Adipocyte (in vitro differentiated cells): ENCODE data around the gene ME3.

Experiments used
- DNase-seq: peaks from one replicate; pipeline ENCODE4 v3.0.0-alpha.2; 2015; ENCODE audit warnings: low read depth
- H3K27me3 ChIP-seq: replicated peaks from 2 replicates; pipeline ENCODE4 v1.7.0; 2013; ENCODE audit warnings: mild to moderate bottlenecking, low read length, moderate library complexity; ENCODE audit not compliant: control insufficient read depth, insufficient read depth
- H3K36me3 ChIP-seq: 2 replicates; pipeline ENCODE4 v1.7.0; 2013; ENCODE audit warnings: low read length, mild to moderate bottlenecking, moderate library complexity; ENCODE audit not compliant: control insufficient read depth, insufficient read depth, severe bottlenecking
- H3K4me1 ChIP-seq: 2 replicates; pipeline ENCODE4 v1.7.0; 2013; ENCODE audit warnings: mild to moderate bottlenecking, low read length, moderate library complexity; ENCODE audit not compliant: control insufficient read depth, insufficient read depth
- H3K4me3 ChIP-seq: 2 replicates; pipeline ENCODE4 v1.7.0; 2013; ENCODE audit warnings: mild to moderate bottlenecking, low read length, moderate library complexity
- H3K9ac ChIP-seq: 2 replicates; pipeline ENCODE4 v1.7.0; 2013; ENCODE audit warnings: mild to moderate bottlenecking, low read length, moderate library complexity
- H3K9me3 ChIP-seq: 2 replicates; pipeline ENCODE4 v1.7.0; 2013; ENCODE audit warnings: mild to moderate bottlenecking, low read length, moderate library complexity; ENCODE audit not compliant: control insufficient read depth

Gene ME3

DNA sequence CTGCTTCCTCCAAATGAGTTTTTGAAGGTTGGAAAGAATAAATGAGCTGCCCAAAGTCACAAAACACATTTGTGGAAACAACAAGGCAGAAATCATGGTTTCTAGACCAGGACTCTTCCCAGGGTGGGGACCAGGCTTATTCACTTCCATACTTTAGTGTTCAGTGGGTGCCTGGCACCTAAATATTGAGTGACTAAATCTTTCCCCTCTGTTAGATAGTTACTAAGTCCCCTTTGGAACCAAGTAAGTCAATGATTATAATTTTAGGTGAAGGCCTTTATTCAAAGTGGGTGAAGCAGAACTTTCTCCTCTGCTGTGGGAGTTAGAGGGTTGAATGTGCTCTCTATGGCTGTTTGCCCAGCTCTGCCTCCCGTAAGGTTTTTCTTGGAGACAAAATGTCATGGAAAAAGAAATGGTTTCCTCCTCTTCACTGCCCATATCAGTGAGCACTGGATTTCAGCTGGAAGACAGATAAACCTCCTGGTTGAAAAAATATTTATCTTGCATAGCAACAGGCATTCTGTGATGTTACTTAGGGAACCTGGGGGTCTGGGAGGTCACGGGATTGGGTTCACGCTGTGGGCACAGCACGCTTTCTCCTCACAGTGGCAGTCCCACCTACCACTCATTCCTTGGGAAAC is 179.9 kb downstream of the ME3 start:
- no peak overlapping the region for H3K9ac ChIP-seq
- H3K4me3 ChIP-seq, result no peak overlapping the region
- no peaks in the 10 kb centered on the region for H3K9me3 ChIP-seq
- peaks cover 17% of the 10 kb centered on the region for H3K36me3 ChIP-seq
- peaks cover 12% of the 10 kb centered on the region for H3K4me1 ChIP-seq
- no peaks in the 10 kb centered on the region for H3K27me3 ChIP-seq
- DNase-seq, result no peak

- peaks cover 14% of the 10 kb centered on the region for H3K4me1 ChIP-seq
- peaks cover 17% of the 10 kb centered on the region for H3K36me3 ChIP-seq
- H3K4me3 ChIP-seq, result no peak overlapping the region
- no peaks in the 10 kb centered on the region for H3K27me3 ChIP-seq
- no peaks in the 10 kb centered on the region for H3K9me3 ChIP-seq
- H3K9ac ChIP-seq, result no peak overlapping the region
- no peak for DNase-seq
Observed at GRCh38 chr11:86491027-86491426, 181.4 kb downstream of the ME3 start.

- H3K9ac ChIP-seq, result no peak overlapping the region
- H3K36me3 ChIP-seq, result peaks cover 13% of the 10 kb centered on the region
- H3K27me3 ChIP-seq, result no peaks in the 10 kb centered on the region
- H3K9me3 ChIP-seq, result no peaks in the 10 kb centered on the region
- no peak overlapping the region for H3K4me3 ChIP-seq
- peaks cover 15% of the 10 kb centered on the region for H3K4me1 ChIP-seq
- peak; percentile 10 for DNase-seq
Observed at GRCh38 chr11:86490582-86490981, 181.8 kb downstream of the ME3 start.

- Histone ChIP-seq H3K4me3 (no peak overlapping the region), H3K9me3 (no peaks in the 10 kb centered on the region), H3K36me3 (peaks cover 9% of the 10 kb centered on the region), H3K27me3 (no peaks in the 10 kb centered on the region), H3K9ac (no peak overlapping the region), H3K4me1 (peaks cover 23% of the 10 kb centered on the region)
- DNase-seq, result no peak
Observed at GRCh38 chr11:86489442-86489841, 183.0 kb downstream of the ME3 start.

GRCh38 chr11:86488553-86488952 is 183.9 kb downstream of the ME3 start:
- no peak overlapping the region for H3K4me3 ChIP-seq
- no peak overlapping the region for H3K9ac ChIP-seq
- H3K4me1 ChIP-seq, result peaks cover 28% of the 10 kb centered on the region
- H3K9me3 ChIP-seq, result no peaks in the 10 kb centered on the region
- peaks cover 4% of the 10 kb centered on the region for H3K36me3 ChIP-seq
- no peaks in the 10 kb centered on the region for H3K27me3 ChIP-seq
- no peak for DNase-seq

GRCh38 chr11:86487671-86488070 is 184.7 kb downstream of the ME3 start:
- Histone ChIP-seq H3K4me3 (no peak overlapping the region), H3K9me3 (no peaks in the 10 kb centered on the region), H3K4me1 (peaks cover 37% of the 10 kb centered on the region), H3K27me3 (no peaks in the 10 kb centered on the region), H3K9ac (no peak overlapping the region), H3K36me3 (no peaks in the 10 kb centered on the region)
- no peak for DNase-seq

DNA sequence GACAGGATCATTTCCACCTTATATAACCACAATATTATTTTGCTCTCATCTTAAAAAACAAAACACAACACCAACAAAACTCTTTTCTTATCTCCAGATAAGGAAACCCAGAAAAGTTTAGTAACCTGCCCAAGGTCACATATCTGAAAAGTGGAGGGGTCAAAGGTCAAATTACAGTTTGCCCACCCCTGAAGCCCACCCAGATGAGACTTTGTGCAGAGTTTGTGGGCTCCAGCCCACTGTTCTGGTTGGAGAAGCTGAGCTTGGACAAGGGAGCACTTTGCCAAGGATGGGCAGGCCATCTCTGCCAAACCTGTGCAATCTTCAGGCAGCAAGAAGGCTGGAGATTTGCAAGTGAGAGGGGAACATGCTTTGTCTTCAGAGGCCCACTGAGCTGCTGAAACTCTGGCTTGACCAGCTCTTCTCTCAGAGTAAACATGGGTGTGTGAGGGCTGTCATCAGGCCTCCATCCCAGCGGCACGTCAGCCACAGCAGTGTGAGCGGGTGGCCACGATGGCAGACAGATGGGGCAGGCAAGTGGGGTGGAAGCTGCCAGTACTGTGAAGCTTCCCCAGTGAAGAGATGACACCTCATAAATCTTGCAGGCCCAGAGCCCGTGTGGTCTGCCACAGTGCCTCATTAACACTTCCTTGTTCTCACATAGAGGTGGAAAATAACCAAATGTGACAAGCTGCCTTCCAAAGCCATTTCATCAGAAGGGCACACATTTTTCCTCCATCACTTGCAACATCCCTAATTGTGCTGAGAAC is 186.0 kb downstream of the ME3 start:
- Histone ChIP-seq H3K9me3 (no peaks in the 10 kb centered on the region), H3K36me3 (no peaks in the 10 kb centered on the region), H3K4me3 (no peak overlapping the region), H3K9ac (no peak overlapping the region), H3K27me3 (no peaks in the 10 kb centered on the region), H3K4me1 (peaks cover 49% of the 10 kb centered on the region)
- no peak for DNase-seq

DNA sequence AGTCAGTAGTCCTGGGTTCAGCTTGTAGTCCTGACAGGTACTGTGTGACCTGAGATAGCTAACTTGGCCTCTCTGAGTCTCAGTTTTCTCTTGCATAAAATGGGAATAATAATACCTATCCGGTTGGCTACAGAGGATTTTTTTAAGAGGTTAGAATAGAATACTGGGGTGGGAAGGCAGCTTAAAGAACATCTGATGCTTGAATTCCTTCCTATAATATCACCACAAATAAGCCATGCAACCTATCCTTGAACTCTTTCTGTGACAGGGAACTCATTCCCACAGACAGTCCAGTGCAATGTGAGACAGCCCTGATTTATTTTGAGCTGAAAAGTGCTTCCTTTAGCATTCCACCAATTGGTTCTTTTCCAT is 187.6 kb downstream of the ME3 start:
- H3K27me3 ChIP-seq, result no peaks in the 10 kb centered on the region
- no peak overlapping the region for H3K4me3 ChIP-seq
- H3K36me3 ChIP-seq, result no peaks in the 10 kb centered on the region
- H3K9me3 ChIP-seq, result no peaks in the 10 kb centered on the region
- no peak for DNase-seq
- H3K9ac ChIP-seq, result peak overlapping the region; percentile 63
- H3K4me1 ChIP-seq, result peaks cover 52% of the 10 kb centered on the region

DNA sequence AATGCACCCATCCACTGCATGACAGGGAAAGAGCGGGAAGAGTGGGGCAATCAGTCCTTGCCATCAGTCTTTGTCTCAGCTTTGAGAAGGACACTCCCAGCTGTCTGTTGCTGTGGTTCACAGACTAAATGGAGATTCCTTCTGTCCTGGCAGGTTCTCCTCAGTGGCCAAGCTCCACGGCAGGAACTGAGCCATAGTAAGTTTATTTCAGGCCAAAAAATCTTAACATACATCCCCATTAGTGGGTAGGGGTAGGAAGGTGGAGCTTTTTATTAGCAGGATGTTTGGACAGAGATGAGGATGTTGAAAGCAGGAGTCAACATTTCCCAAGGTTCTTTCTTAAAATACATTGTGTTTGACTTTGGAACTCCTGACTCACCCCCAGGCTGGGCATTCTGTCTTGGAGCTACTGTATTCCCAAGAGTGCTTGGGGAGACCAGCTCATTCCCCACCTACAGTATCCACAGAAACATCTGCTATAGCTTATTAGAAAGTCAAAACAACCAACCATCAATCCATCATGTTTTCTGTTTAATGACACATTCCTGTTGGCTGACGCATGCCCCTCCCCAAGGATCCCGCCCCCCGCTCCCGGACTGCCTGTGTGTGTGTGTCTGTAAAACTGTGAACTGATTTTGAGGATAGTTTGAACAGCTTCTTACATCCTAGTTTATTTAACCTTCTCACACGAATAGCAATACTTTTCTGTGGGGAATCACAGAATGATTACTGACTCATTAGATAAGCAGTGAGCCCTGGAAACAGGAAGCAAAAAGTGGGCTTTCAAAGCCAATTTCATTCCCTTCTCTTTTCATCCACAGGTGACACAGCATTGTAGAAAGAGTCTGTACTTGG is 188.2 kb downstream of the ME3 start:
- Histone ChIP-seq H3K4me1 (peaks cover 52% of the 10 kb centered on the region), H3K36me3 (no peaks in the 10 kb centered on the region), H3K9ac (peak overlapping the region; percentile 63), H3K9me3 (no peaks in the 10 kb centered on the region), H3K4me3 (no peak overlapping the region), H3K27me3 (no peaks in the 10 kb centered on the region)
- peak; percentile 71 for DNase-seq

GRCh38 chr11:86483610-86483939 is 188.8 kb downstream of the ME3 start:
- H3K9me3 ChIP-seq, result no peaks in the 10 kb centered on the region
- no peak overlapping the region for H3K4me3 ChIP-seq
- H3K9ac ChIP-seq, result peak overlapping the region; percentile 61
- H3K27me3 ChIP-seq, result no peaks in the 10 kb centered on the region
- H3K4me1 ChIP-seq, result peaks cover 52% of the 10 kb centered on the region
- DNase-seq, result no peak
- no peaks in the 10 kb centered on the region for H3K36me3 ChIP-seq

DNA sequence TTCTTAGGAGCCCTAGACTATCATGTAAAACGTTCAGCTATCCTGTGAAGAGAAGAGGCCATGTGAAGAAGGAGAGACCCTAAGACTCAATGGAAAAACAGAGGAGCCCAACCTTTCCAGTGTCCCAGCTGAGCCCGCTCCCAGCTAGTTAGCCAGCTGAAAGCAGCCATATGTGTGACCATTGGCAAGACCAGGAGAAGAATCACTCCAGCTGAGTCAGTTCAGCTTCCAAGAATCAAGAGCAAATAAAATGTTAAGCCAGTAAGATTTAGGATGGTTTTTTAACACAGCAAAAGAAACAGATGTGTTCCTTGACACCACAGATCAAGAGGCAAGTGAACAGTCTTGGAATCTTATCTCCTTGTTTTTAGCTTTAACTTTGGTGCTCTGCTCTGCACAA is 189.7 kb downstream of the ME3 start:
- Histone ChIP-seq H3K9ac (no peak overlapping the region), H3K4me1 (peaks cover 60% of the 10 kb centered on the region), H3K9me3 (no peaks in the 10 kb centered on the region), H3K36me3 (no peaks in the 10 kb centered on the region), H3K27me3 (no peaks in the 10 kb centered on the region), H3K4me3 (no peak overlapping the region)
- no peak for DNase-seq
